Parathyroid adenoma (tissue), 2 donors: ENCODE data around the gene GPR156.

Experiments
- H2AFZ ChIP-seq: fragments of 300-600 bp; sonication (generic); one replicate; pipeline ENCODE4 v1.7.0; 2017; ENCODE audit warnings: antibody characterized with exemption, mild to moderate bottlenecking
- H3K27ac ChIP-seq: fragments of 300-600 bp; sonication (generic); one replicate; pipeline ENCODE4 v1.7.0; 2017
- H3K27me3 ChIP-seq: fragments of 300-600 bp; sonication (generic); one replicate; pipeline ENCODE4 v1.7.0; 2017; ENCODE audit warnings: low read length; ENCODE audit not compliant: control insufficient read depth, insufficient read depth
- H3K36me3 ChIP-seq: fragments of 300-600 bp; sonication (generic); one replicate; pipeline ENCODE4 v1.7.0; 2017; ENCODE audit warnings: low read length; ENCODE audit not compliant: control insufficient read depth, insufficient read depth
- H3K4me1 ChIP-seq: fragments of 300-600 bp; sonication (generic); one replicate; pipeline ENCODE4 v1.7.0; 2017; ENCODE audit warnings: control low read depth
- H3K4me2 ChIP-seq: fragments of 300-600 bp; sonication (generic); one replicate; pipeline ENCODE4 v1.7.0; 2017; ENCODE audit warnings: low read length
- H3K4me3 ChIP-seq: fragments of 300-600 bp; sonication (generic); one replicate; pipeline ENCODE4 v1.7.0; 2017; ENCODE audit warnings: low read depth, low read length
- H3K79me2 ChIP-seq: fragments of 300-600 bp; sonication (generic); one replicate; pipeline ENCODE4 v1.7.0; 2017; ENCODE audit warnings: control low read depth
- H3K9ac ChIP-seq: fragments of 300-600 bp; sonication (generic); one replicate; pipeline ENCODE4 v1.7.0; 2017; ENCODE audit warnings: mild to moderate bottlenecking
- H3K9me3 ChIP-seq: fragments of 300-600 bp; sonication (generic); one replicate; pipeline ENCODE4 v1.7.0; 2017; ENCODE audit warnings: low read length; ENCODE audit not compliant: control insufficient read depth
- CTCF ChIP-seq: fragments of 300-600 bp; sonication (generic); IDR thresholded peaks from one replicate; pipeline ENCODE4 v1.7.0; 2017; ENCODE audit warnings: antibody characterized with exemption, mild to moderate bottlenecking
- donor health status: primary hyperparathyroidism.

GPR156 gene

GRCh38 chr3:120170223-120170622, 114.8 kb downstream of the GPR156 start:
- TF ChIP-seq CTCF, result no peak
- H3K36me3 ChIP-seq, result no peaks in the 10 kb centered on the region
- no peaks in the 10 kb centered on the region for H3K79me2 ChIP-seq
- no peaks in the 10 kb centered on the region for H3K27me3 ChIP-seq
- H3K9me3 ChIP-seq, result no peaks in the 10 kb centered on the region
- no peak overlapping the region for H3K27ac ChIP-seq
- peaks cover 5% of the 10 kb centered on the region for H3K4me1 ChIP-seq
- no peak overlapping the region for H3K4me3 ChIP-seq
- no peak overlapping the region for H3K4me2 ChIP-seq
- H3K9ac ChIP-seq, result no peak overlapping the region
- H2AFZ ChIP-seq, result peak overlapping the region; percentile 73

GRCh38 chr3:120169407-120169806, 115.6 kb downstream of the GPR156 start:
- Histone ChIP-seq H3K4me1 (peaks cover 5% of the 10 kb centered on the region), H3K27ac (no peak overlapping the region), H3K4me3 (no peak overlapping the region), H2AFZ (no peak overlapping the region), H3K79me2 (no peaks in the 10 kb centered on the region), H3K36me3 (no peaks in the 10 kb centered on the region), H3K9ac (no peak overlapping the region), H3K27me3 (no peaks in the 10 kb centered on the region), H3K4me2 (no peak overlapping the region), H3K9me3 (no peaks in the 10 kb centered on the region)
- TF ChIP-seq CTCF, result no peak

GRCh38 chr3:120168611-120169010, 116.4 kb downstream of the GPR156 start:
- Histone ChIP-seq H2AFZ (no peak overlapping the region), H3K4me2 (no peak overlapping the region), H3K79me2 (no peaks in the 10 kb centered on the region), H3K27ac (no peak overlapping the region), H3K27me3 (no peaks in the 10 kb centered on the region), H3K4me1 (peaks cover 5% of the 10 kb centered on the region), H3K4me3 (no peak overlapping the region), H3K9ac (no peak overlapping the region), H3K36me3 (no peaks in the 10 kb centered on the region), H3K9me3 (no peaks in the 10 kb centered on the region)
- no peak for TF ChIP-seq CTCF

- H3K4me2 ChIP-seq, result no peak overlapping the region
- H3K9me3 ChIP-seq, result no peaks in the 10 kb centered on the region
- no peak for TF ChIP-seq CTCF
- H3K36me3 ChIP-seq, result no peaks in the 10 kb centered on the region
- peaks cover 5% of the 10 kb centered on the region for H3K4me1 ChIP-seq
- H3K9ac ChIP-seq, result no peak overlapping the region
- H3K27me3 ChIP-seq, result no peaks in the 10 kb centered on the region
- H3K4me3 ChIP-seq, result no peak overlapping the region
- H3K27ac ChIP-seq, result no peak overlapping the region
- no peaks in the 10 kb centered on the region for H3K79me2 ChIP-seq
- no peak overlapping the region for H2AFZ ChIP-seq
Observed at GRCh38 chr3:120168038-120168437, 117.0 kb downstream of the GPR156 start.

GRCh38 chr3:120167488-120167887, 117.5 kb downstream of the GPR156 start:
- Histone ChIP-seq H3K4me1 (peaks cover 5% of the 10 kb centered on the region), H3K9ac (no peak overlapping the region), H3K9me3 (no peaks in the 10 kb centered on the region), H3K27me3 (no peaks in the 10 kb centered on the region), H3K4me3 (no peak overlapping the region), H3K4me2 (no peak overlapping the region), H3K36me3 (no peaks in the 10 kb centered on the region), H2AFZ (no peak overlapping the region), H3K79me2 (no peaks in the 10 kb centered on the region), H3K27ac (no peak overlapping the region)
- no peak for TF ChIP-seq CTCF
